Endodermal cell (in vitro differentiated cells): ENCODE measurements around the gene DNM1. TPM values are rescaled to one million over a fixed set of nuclear protein-coding genes. Genes with fewer than 3 reads are reported as not detected.

Experiments used
- DNase-seq: peaks from one replicate; pipeline ENCODE4 v3.0.0-alpha.2; 2017
- H3K27ac ChIP-seq: 2 replicates; pipeline ENCODE4 v1.5.1; 2013; ENCODE audit warnings: mild to moderate bottlenecking, low read depth, low read length, moderate library complexity
- H3K27me3 ChIP-seq: 2 replicates; pipeline ENCODE4 v1.6.1; 2013; ENCODE audit warnings: mild to moderate bottlenecking, low read length, moderate library complexity; ENCODE audit not compliant: insufficient read depth, control insufficient read depth, poor library complexity, severe bottlenecking
- H3K36me3 ChIP-seq: 2 replicates; pipeline ENCODE4 v1.7.0; 2013; ENCODE audit warnings: mild to moderate bottlenecking, low read length, moderate library complexity; ENCODE audit not compliant: control insufficient read depth, insufficient read depth
- H3K4me1 ChIP-seq: one replicate; pipeline ENCODE4 v1.7.0; 2013; ENCODE audit warnings: low read length; ENCODE audit not compliant: control insufficient read depth, insufficient read depth
- H3K4me3 ChIP-seq: 2 replicates; pipeline ENCODE4 v1.5.1; 2013; ENCODE audit warnings: mild to moderate bottlenecking, low read length, moderate library complexity
- H3K9ac ChIP-seq: 2 replicates; pipeline ENCODE4 v1.6.1; 2013; ENCODE audit warnings: mild to moderate bottlenecking, low read length, moderate library complexity; ENCODE audit not compliant: poor library complexity, severe bottlenecking; ENCODE audit errors: extremely low read depth
- H3K9me3 ChIP-seq: 2 replicates; pipeline ENCODE4 v1.6.1; 2013; ENCODE audit warnings: mild to moderate bottlenecking, low read length, moderate library complexity; ENCODE audit not compliant: control insufficient read depth
- H3K27ac Mint-ChIP-seq: 2 replicates; pipeline ENCODE4 v1.8.0; 2020; ENCODE audit warnings: mixed read lengths
- H3K27me3 Mint-ChIP-seq: 2 replicates; pipeline ENCODE4 v1.8.0; 2021; ENCODE audit warnings: mild to moderate bottlenecking, mixed read lengths; ENCODE audit not compliant: insufficient read depth
- H3K36me3 Mint-ChIP-seq: 2 replicates; pipeline ENCODE4 v1.8.0; 2020; ENCODE audit warnings: low read depth, mixed read lengths
- H3K4me1 Mint-ChIP-seq: 2 replicates; pipeline ENCODE4 v1.8.0; 2020; ENCODE audit warnings: mixed read lengths
- H3K4me3 Mint-ChIP-seq: 2 replicates; pipeline ENCODE4 v1.8.0; 2020; ENCODE audit warnings: mild to moderate bottlenecking, moderate library complexity, mixed read lengths
- H3K9me3 Mint-ChIP-seq: 2 replicates; pipeline ENCODE4 v1.8.0; 2020; ENCODE audit warnings: mild to moderate bottlenecking, mixed read lengths
- CTCF ChIP-seq: fragments of 200-600 bp; sonication (generic); conservative IDR thresholded peaks from 2 replicates; pipeline ENCODE4 v1.5.0; 2021; ENCODE audit warnings: antibody characterized with exemption, mild to moderate bottlenecking
- WGBS, 2 experiments: methylation state at CpG; one replicate each; pipeline versions ENCODE4 v1.1.5 to v1.1.7; 2013; ENCODE audit warnings: missing lambda C conversion rate in 2 of 2, mixed read lengths in 1 of 2; ENCODE audit not compliant: insufficient coverage in 1 of 2, insufficient read length in 1 of 2; 5-methylcytosine and 5-hydroxymethylcytosine counted together
- total RNA-seq, 2 donors: library from RNA; stranded (reverse); fragmentation: NEBNext Ultra II Directional in 1 of 2; extraction: Animal tissue kit (Norgen Biotek cat#: 25700) in 1 of 2; gene quantifications; 2 replicates in 1 of 2; 3 replicates in 1 of 2; pipeline ENCODE4 v1.2.1, GENCODE V29; 2021

Gene DNM1
- total RNA-seq, 2 donors from 2014 or later: 55.8 to 147 TPM

GRCh38 chr9:128258326-128258725 lies 55.1 kb downstream of the DNM1 start:
- H3K27me3 Mint-ChIP-seq: no peaks in the 10 kb centered on the region
- H3K36me3 Mint-ChIP-seq: peaks cover 44% of the 10 kb centered on the region
- WGBS, 2 experiments: 90% methylated on average over 2 to 6 of the region's 6 CpGs

GRCh38 chr9:128259156-128259555 lies 56.0 kb downstream of the DNM1 start:
- Histone ChIP-seq H3K4me1 (no peaks in the 10 kb centered on the region), H3K27ac (no peak overlapping the region), H3K27me3 (no peaks in the 10 kb centered on the region), H3K4me3 (no peak overlapping the region), H3K9ac (no peak overlapping the region), H3K36me3 (peaks cover 53% of the 10 kb centered on the region), H3K9me3 (no peaks in the 10 kb centered on the region)
- peak; percentile 83 for DNase-seq
- peak; percentile 67 for TF ChIP-seq CTCF
- no peak overlapping the region for H3K4me3 Mint-ChIP-seq
- 91 to 92% methylated on average over 9 of the region's 9 CpGs for WGBS, 2 experiments
- no peaks in the 10 kb centered on the region for H3K27me3 Mint-ChIP-seq
- no peaks in the 10 kb centered on the region for H3K9me3 Mint-ChIP-seq
- H3K27ac Mint-ChIP-seq: peak overlapping the region; percentile 55
- peaks cover 44% of the 10 kb centered on the region for H3K36me3 Mint-ChIP-seq
- peaks cover 2% of the 10 kb centered on the region for H3K4me1 Mint-ChIP-seq

More at GRCh38 chr9:128258326-128258725, 55.1 kb downstream of the DNM1 start:
- H3K9ac ChIP-seq: no peak overlapping the region
- H3K27ac ChIP-seq: no peak overlapping the region
- peaks cover 2% of the 10 kb centered on the region for H3K4me1 Mint-ChIP-seq
- TF ChIP-seq CTCF: no peak
- no peaks in the 10 kb centered on the region for H3K9me3 Mint-ChIP-seq
- H3K36me3 ChIP-seq: peaks cover 53% of the 10 kb centered on the region
- no peak overlapping the region for H3K4me3 Mint-ChIP-seq
- DNase-seq: no peak
- H3K9me3 ChIP-seq: no peaks in the 10 kb centered on the region
- no peak overlapping the region for H3K27ac Mint-ChIP-seq
- H3K4me1 ChIP-seq: no peaks in the 10 kb centered on the region
- no peaks in the 10 kb centered on the region for H3K27me3 ChIP-seq
- H3K4me3 ChIP-seq: no peak overlapping the region

- no peak overlapping the region for H3K4me3 Mint-ChIP-seq
- H3K27me3 ChIP-seq: no peaks in the 10 kb centered on the region
- 95 to 96% methylated on average over 14 to 17 of the region's 17 CpGs for WGBS, 2 experiments
- no peaks in the 10 kb centered on the region for H3K9me3 ChIP-seq
- DNase-seq: no peak
- H3K4me1 Mint-ChIP-seq: no peaks in the 10 kb centered on the region
- H3K36me3 Mint-ChIP-seq: peaks cover 52% of the 10 kb centered on the region
- no peak for TF ChIP-seq CTCF
- H3K4me3 ChIP-seq: no peak overlapping the region
- H3K4me1 ChIP-seq: no peaks in the 10 kb centered on the region
- no peak overlapping the region for H3K9ac ChIP-seq
- H3K27ac ChIP-seq: no peak overlapping the region
- peaks cover 62% of the 10 kb centered on the region for H3K36me3 ChIP-seq
- H3K9me3 Mint-ChIP-seq: no peaks in the 10 kb centered on the region
- no peaks in the 10 kb centered on the region for H3K27me3 Mint-ChIP-seq
- no peak overlapping the region for H3K27ac Mint-ChIP-seq
Measured at GRCh38 chr9:128260340-128260739, 57.2 kb downstream of the DNM1 start.
